COLO668 (cell line): ENCODE data around the gene PCSK7.
"Not testable (repeated sequence)": the region's sequence is repeated elsewhere in the genome, so short reads cannot be mapped to it uniquely, and the experiment has no call there.

Source experiments
- DNase-seq: peaks from one replicate; lab custom pipeline; 2025; ENCODE audit not compliant: unreplicated experiment; lab: John Stamatoyannopoulos, UW

Gene PCSK7

GRCh38 chr11:117217141-117218084 lies 14.5 kb downstream of the PCSK7 start:
- DNase-seq = no peak

- no peak for DNase-seq
These were observed 17.3 kb downstream of the PCSK7 start for GRCh38 chr11:117214404-117215110.

- DNase-seq = no peak
These were observed 19.0 kb downstream of the PCSK7 start for GRCh38 chr11:117212697-117213355.

- no peak for DNase-seq
These were observed 21.3 kb downstream of the PCSK7 start for GRCh38 chr11:117210620-117211019.

GRCh38 chr11:117209351-117210125 lies 22.3 kb downstream of the PCSK7 start:
- DNase-seq = not testable (repeated sequence)

- DNase-seq = not testable (repeated sequence)
These were observed 23.2 kb downstream of the PCSK7 start for GRCh38 chr11:117208710-117209109.

GRCh38 chr11:117207481-117207880 lies 24.4 kb downstream of the PCSK7 start:
- DNase-seq = not testable (repeated sequence)

- DNase-seq = peak; percentile 11
These were observed 25.0 kb downstream of the PCSK7 start for GRCh38 chr11:117206859-117207258.

GRCh38 chr11:117206111-117206510 lies 25.8 kb downstream of the PCSK7 start:
- not testable (repeated sequence) for DNase-seq

- DNase-seq = no peak
These were observed 26.6 kb downstream of the PCSK7 start for GRCh38 chr11:117205211-117205818.

GRCh38 chr11:117204283-117205080 lies 27.4 kb downstream of the PCSK7 start:
- no peak for DNase-seq

- no peak for DNase-seq
These were observed 28.8 kb downstream of the PCSK7 start for GRCh38 chr11:117203069-117203407.

- no peak for DNase-seq
These were observed 29.3 kb downstream of the PCSK7 start for GRCh38 chr11:117202386-117203068.

GRCh38 chr11:117201658-117202305 lies 30.1 kb downstream of the PCSK7 start:
- DNase-seq = no peak

GRCh38 chr11:117200813-117201657 lies 30.8 kb downstream of the PCSK7 start:
- no peak for DNase-seq

- no peak for DNase-seq
These were observed 31.7 kb downstream of the PCSK7 start for GRCh38 chr11:117199916-117200812.
